Cardiac muscle cell (in vitro differentiated cells and primary cell): ENCODE data around the gene ELOVL1. TPM values are rescaled to one million over a fixed set of nuclear protein-coding genes. Genes with fewer than 3 reads are reported as not detected.

Source experiments
- DNase-seq, 2 donors: peaks; one replicate each; pipeline versions ENCODE4 v3.0.0 to v3.0.0-alpha.2; 2010 to 2017; ENCODE audit warnings: low read depth in 1 of 2, low spot score in 1 of 2
- H3K27ac ChIP-seq: fragments of 200-600 bp; sonication (generic); 2 replicates; pipeline ENCODE4 v1.5.1; 2016
- H3K27me3 ChIP-seq: fragments of 200-600 bp; sonication (generic); 2 replicates; pipeline ENCODE4 v1.6.0; 2016; ENCODE audit warnings: control low read depth
- H3K36me3 ChIP-seq: fragments of 200-600 bp; sonication (generic); 2 replicates; pipeline ENCODE4 v1.5.1; 2016; ENCODE audit warnings: control low read depth
- H3K4me1 ChIP-seq: fragments of 200-600 bp; sonication (generic); 2 replicates; pipeline ENCODE4 v1.8.1; 2017; ENCODE audit warnings: low read depth, mild to moderate bottlenecking, mixed run types
- H3K4me3 ChIP-seq: fragments of 200-600 bp; sonication (generic); 2 replicates; pipeline ENCODE4 v1.5.1; 2016; ENCODE audit warnings: mild to moderate bottlenecking
- H3K9me3 ChIP-seq: fragments of 200-600 bp; sonication (generic); 2 replicates; pipeline ENCODE4 v1.5.1; 2017; ENCODE audit warnings: low read depth, mild to moderate bottlenecking, control low read depth
- CTCF ChIP-seq: IDR thresholded peaks from 2 replicates; pipeline ENCODE4 v1.5.1; 2012; ENCODE audit warnings: low read depth, mild to moderate bottlenecking, low read length
- polyA plus RNA-seq: library from polyadenylated mRNA; unstranded; fragments of >200 nt; fragmentation: Nextera tagmentation; extraction: Ambion mirVana; gene quantifications from 2 replicates; pipeline ENCODE4 v1.2.1, GENCODE V29; 2016
- total RNA-seq: library from RNA; depleted of rRNA; stranded (reverse); fragments of >200 nt; gene quantifications from 2 replicates; pipeline ENCODE4 v1.2.3, GENCODE V29; 2016

The ELOVL1 gene
- total and polyA plus RNA-seq, 2 experiments from 2014 or later: 18.5 to 50.0 TPM

- H3K4me3 ChIP-seq: no peak overlapping the region
- H3K9me3 ChIP-seq: no peaks in the 10 kb centered on the region
- no peaks in the 10 kb centered on the region for H3K36me3 ChIP-seq
- H3K27ac ChIP-seq: no peak overlapping the region
- H3K27me3 ChIP-seq: no peaks in the 10 kb centered on the region
- no peak for TF ChIP-seq CTCF
- H3K4me1 ChIP-seq: peaks cover 11% of the 10 kb centered on the region
- DNase-seq: no peak
Measured at GRCh38 chr1:43352351-43352705, 15.5 kb downstream of the ELOVL1 start.

- no peaks in the 10 kb centered on the region for H3K9me3 ChIP-seq
- no peaks in the 10 kb centered on the region for H3K36me3 ChIP-seq
- TF ChIP-seq CTCF: no peak
- no peaks in the 10 kb centered on the region for H3K27me3 ChIP-seq
- no peak overlapping the region for H3K4me3 ChIP-seq
- no peak overlapping the region for H3K27ac ChIP-seq
- peaks cover 11% of the 10 kb centered on the region for H3K4me1 ChIP-seq
- no peak for DNase-seq
Measured at GRCh38 chr1:43351421-43352350, 16.1 kb downstream of the ELOVL1 start.

- TF ChIP-seq CTCF: no peak
- H3K4me1 ChIP-seq: peaks cover 12% of the 10 kb centered on the region
- H3K36me3 ChIP-seq: no peaks in the 10 kb centered on the region
Measured at GRCh38 chr1:43350976-43351375, 16.8 kb downstream of the ELOVL1 start.

GRCh38 chr1:43349594-43350306, 18.1 kb downstream of the ELOVL1 start:
- Histone ChIP-seq H3K27ac (peak overlapping the region; percentile 97), H3K4me1 (peaks cover 24% of the 10 kb centered on the region)
- no peak for TF ChIP-seq CTCF

More at GRCh38 chr1:43350976-43351375, 16.8 kb downstream of the ELOVL1 start:
- Histone ChIP-seq H3K4me3 (no peak overlapping the region), H3K27ac (no peak overlapping the region), H3K9me3 (no peaks in the 10 kb centered on the region), H3K27me3 (no peaks in the 10 kb centered on the region)
- DNase-seq: no peak

GRCh38 chr1:43348809-43349593, 18.8 kb downstream of the ELOVL1 start:
- Histone ChIP-seq H3K4me3 (peak overlapping the region; percentile 38), H3K9me3 (no peaks in the 10 kb centered on the region), H3K36me3 (no peaks in the 10 kb centered on the region), H3K4me1 (peaks cover 31% of the 10 kb centered on the region), H3K27ac (peak overlapping the region; percentile 97), H3K27me3 (no peaks in the 10 kb centered on the region)
- DNase-seq: peak; percentile 78 to 95
- no peak for TF ChIP-seq CTCF

More at GRCh38 chr1:43349594-43350306, 18.1 kb downstream of the ELOVL1 start:
- Histone ChIP-seq H3K4me3 (peak overlapping the region; percentile 38), H3K36me3 (no peaks in the 10 kb centered on the region), H3K9me3 (no peaks in the 10 kb centered on the region), H3K27me3 (no peaks in the 10 kb centered on the region)
- peak; percentile 37 to 78 for DNase-seq
